GM19468 (cell line): ENCODE results near the gene TRIL.

Source experiments
- ATAC-seq: cut with Tn5 transposase; IDR thresholded peaks from one replicate; pipeline ENCODE4 v1.9.1; 2021; ENCODE audit warnings: mild to moderate bottlenecking, moderate library complexity, moderate number of reproducible peaks; ENCODE audit not compliant: unreplicated experiment; ENCODE audit errors: extremely low read depth

TRIL gene

GRCh38 chr7:28983396-28984190, 25.5 kb upstream of the TRIL start:
- no peak for ATAC-seq

DNA sequence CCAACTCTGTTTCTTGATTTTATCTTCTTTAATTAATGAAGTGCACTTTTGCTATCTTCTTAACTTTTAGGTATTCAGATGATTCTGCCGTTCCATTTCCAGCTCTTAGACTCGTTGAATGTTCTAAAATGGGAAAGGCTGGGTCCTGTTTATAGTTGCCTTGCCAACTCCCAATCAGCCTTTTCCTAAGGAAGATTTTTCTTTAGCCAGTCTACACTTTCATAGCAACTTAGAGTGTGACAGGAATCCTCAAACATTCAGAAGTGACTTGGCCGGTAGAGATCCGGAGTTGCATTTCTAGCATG, 23.0 kb upstream of the TRIL start:
- no peak for ATAC-seq

- no peak for ATAC-seq
Observed at GRCh38 chr7:28980451-28981160, 22.5 kb upstream of the TRIL start.

- ATAC-seq: no peak
Observed at GRCh38 chr7:28979776-28980175, 21.6 kb upstream of the TRIL start.

DNA sequence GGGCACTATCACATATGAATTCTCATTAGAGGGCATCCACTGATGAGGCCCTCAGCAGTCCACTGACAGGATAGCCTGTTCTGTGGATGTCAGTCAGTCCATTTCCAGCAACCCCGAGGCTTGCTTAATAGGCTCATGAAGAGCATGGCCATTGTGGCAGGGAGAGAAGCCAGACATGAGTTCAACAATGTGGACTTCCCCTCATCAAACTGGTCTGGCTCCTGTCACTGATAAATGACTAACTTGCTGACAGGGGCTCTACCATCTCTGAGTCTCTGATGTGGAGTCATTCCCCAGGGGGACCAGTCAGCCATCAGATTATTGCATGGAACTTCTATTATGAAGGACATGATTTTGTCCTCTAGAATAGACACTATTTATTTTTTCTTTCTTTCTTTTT, 19.8 kb upstream of the TRIL start:
- no peak for ATAC-seq

DNA sequence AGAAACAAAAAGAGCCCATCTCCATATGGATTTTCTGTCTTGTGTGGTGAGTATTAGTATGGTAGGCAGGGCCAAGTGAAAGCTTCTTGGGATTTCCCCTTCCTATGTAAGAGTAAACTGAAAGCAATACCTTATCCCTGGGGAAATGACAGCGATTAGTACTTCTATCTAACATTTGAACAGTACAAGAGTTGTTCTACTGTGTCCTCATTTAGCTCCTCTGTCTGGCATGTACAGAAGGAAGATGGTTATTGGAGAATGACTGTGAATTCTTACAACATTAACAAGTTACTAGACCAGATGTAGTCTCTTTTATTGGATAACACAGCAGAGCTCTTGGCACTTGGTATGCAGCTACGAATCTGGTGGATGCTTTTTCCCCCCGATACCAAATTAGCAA, 17.9 kb upstream of the TRIL start:
- no peak for ATAC-seq

DNA sequence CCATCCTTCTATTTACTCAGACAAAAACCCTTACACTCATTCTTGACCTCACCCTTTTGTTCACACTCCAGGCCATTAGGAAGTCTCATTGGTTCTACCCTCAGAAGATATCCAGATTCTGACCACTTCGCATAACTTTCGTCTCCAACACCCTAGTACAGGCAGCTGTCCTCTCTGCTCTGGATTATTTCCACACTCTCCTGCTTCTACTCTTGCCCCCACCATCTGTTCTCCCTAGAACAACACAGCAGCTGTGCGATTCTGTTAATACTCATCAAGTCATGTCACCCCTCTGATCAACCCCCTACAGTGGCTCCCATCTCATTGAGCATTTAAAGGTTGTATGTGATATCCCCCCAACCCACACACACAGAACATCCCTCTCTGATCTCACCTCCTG, 15.5 kb upstream of the TRIL start:
- no peak for ATAC-seq

GRCh38 chr7:28964056-28964455, 5.9 kb upstream of the TRIL start:
- ATAC-seq: no peak

- ATAC-seq: no peak
Observed at GRCh38 chr7:28961972-28962371, 3.8 kb upstream of the TRIL start.

DNA sequence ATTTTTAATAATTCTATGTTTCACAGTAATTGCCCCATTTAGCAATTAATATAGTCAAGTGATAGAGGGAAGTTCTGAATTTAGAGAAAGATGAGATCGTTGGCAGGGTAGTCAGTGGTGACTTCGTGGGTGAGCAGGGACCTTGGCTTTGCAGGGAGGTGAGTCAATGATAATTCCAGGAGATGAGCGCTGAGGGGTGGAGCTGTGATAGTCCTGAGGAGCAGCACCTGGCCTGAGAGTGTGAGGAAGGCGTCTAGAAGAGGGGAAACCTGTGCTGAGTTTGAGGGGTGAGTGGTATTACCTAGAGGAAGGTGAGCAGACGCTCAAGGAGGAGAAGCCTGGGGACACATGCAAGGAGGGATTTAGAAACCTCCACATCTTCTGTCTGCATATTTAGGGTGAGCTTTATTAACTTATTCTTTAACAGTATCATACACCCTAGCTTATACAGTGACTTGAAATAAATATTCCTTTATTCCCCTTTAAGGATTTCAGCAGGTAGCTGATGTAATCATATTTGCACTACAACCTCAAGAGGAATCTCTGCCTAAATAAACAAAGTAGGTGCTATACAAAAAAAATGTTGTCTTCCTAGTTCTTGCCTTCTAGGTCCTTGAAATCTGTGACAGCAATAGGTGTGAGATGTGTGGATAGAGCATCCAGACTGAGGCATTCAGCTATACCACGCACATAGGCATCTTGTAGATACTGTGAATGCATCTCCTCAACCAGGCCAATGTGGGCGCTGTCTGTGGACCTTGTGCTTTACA, 2.1 kb upstream of the TRIL start:
- ATAC-seq: no peak

DNA sequence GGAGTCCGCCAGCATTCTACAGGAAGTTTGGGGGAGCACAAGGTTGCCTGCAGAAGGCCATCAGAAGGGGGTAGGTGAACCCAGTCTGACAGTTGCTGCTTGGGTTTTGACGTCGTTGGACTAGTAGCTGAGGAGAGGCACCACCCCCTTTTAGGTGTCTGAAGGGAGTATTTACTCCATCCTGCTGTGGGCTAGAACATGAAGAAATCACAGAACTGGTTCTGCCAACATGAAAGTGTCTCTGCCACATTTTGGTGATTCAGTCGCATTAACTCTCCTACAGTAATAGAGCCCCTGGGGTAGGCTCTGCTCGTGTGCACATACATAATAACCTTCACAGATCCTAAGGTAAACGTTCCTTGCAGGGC, 834 bp upstream of the TRIL start:
- ATAC-seq: no peak

DNA sequence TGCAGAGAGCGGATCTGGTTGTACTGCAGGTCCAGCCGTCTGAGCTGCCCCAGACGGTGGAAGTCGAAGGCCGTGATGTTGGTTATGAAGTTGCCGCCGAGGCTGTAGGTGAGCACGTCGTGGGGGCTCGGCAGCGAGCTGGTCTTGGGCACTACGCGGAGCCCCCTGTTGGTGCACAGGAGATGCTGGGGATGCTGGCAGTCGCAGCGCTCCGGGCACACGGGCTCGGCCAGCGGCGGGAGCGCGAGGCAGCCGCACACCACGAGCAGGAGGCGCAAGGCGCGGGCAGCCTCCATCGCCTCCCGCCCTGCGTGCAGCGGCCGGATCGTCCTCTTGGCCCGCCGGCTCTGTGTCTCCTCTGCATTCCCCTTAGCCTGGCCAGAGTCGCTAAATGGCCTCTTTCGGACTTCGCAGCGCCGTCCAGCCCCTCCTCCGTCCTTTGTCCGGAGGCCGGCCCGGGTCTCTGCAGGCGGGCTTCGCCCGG, 337 bp downstream of the TRIL start:
- ATAC-seq: no peak

DNA sequence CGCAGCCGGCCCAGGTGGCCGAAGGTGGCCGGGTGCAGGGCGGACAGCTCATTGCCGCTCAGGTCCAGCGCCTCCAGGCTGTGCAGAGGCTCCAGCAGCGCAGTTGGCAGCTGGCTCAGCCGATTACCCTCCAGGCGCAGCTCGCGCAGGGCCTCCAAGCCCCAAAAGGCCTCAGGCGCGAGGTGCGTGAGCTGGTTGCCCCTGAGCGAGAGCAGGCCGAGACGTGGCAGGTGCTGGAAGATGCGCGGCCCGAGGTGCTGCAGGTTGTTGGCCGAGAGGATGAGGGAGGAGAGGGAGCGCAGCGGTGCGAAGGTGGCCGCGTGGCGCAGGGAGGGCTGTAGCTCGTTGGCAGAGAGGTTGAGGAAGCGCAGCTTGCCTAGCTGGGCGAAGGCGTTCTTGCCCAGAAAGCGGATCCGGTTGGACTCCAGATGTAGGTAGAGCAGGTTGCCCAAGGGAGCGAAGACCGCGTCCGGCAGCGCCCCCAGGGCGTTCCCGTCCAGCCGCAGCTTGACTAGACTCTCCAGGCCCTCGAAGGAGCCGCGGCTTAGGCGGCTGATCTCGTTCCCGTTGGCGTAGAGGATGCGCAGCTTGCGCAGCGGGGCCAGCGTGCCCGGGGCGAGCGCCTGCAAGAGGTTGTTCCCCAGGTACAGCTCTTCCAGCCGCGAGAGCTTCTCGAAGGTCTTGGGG, 923 bp downstream of the TRIL start:
- no peak for ATAC-seq

DNA sequence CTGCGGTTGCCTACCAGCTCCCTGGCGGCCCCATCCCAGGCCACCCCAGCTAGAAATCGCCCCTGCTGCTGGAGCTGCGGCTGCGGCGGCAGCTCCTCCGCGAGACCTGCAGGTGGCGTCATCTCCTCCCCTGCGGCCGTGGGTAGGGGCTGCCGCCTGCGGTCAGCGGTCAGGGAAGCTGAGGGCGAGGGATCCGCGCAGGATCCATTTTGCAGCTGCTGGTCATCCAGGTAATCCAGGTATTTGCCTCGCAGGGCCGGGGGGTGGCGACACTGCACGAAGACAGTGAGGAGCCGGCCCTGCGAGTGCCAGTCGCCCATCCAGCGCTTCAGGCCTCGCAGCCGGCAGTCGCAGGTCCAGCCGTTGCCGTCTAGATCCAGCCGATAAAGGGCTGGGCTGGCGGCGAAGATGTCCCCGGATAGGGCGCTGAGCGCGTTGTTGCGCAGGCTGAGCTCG, 1.5 kb downstream of the TRIL start:
- no peak for ATAC-seq

DNA sequence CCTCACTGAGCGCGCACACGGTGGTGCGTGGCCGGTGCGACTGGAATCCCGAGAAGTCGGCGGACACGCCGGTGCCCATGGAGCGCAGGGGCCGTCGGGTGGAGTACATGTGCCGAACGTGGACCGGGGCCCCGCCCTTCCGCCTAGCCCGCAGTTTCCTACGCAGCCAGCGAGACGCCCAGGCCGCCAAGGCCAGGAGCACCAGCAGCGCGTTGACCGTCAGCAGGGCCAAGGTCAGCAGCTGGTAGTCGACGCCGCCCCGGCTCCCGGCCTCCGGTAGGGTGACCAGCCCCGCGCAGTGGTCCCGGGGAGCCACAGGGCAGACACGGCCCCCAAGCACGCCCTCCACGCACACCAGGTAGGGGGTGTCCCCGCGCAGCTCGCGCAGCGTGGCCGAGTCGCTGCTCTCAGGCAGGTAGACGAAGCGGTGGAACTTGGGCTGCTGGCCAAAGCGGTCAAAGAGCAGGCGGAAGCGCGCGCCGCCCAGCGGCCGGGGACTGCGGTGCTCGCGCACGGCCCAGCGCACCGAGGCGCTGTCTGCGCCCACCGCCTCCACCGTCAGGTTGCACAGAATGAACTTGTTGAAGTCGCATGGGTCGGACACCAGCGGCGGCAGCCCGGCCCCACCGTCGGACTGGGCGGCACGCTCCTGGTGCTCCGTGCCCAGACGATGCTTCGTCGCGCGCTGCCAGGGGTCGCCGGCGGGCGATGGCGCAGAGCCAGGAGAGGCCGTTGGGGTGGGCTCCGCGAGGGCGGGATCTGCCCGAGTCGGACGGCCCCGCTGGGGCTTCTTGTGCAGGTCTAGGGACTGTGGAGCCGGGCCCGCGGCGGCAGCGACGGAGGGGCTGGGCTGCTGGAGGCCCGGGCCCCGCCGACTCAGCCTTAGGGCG, 2.2 kb downstream of the TRIL start:
- ATAC-seq: no peak

DNA sequence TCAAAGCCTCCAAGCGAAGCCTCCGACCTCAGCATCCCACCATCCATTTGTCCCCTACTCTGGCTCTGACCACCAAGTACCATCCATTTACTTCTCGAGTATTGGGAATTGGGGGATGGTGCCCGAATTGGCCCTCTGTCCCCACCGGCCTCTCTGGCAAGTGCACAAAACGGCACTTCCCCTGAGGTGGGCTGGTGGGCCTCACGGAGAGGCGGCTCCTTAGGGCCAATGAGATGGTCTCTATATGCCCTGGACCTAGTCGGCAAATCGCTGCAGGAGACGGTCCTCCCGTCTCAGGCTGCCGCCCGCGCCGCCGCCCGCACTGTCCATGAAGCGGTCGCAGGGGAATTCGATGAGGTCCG, 2.8 kb downstream of the TRIL start:
- ATAC-seq: no peak

GRCh38 chr7:28954946-28955345, 3.2 kb downstream of the TRIL start:
- ATAC-seq: no peak

GRCh38 chr7:28954471-28954870, 3.7 kb downstream of the TRIL start:
- ATAC-seq: no peak

DNA sequence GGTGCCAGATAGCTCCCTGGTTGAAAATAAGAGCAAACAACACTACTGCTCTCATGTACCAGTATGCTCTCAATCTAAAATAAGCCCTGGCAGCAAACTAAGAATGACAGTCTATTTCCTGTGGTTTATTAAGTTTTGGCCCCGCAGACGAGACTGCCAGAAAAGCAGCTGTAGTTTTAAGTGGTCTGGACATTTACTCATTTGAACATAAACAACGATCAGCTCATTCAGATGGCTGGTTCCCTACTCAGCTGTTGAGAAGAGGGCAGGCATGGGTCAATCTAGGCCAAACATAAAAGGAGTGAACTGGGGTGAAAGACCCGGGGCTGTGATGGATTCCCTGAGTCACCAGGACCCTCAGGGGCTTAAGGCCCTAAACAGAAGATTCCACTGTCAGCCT, 4.5 kb downstream of the TRIL start:
- no peak for ATAC-seq

DNA sequence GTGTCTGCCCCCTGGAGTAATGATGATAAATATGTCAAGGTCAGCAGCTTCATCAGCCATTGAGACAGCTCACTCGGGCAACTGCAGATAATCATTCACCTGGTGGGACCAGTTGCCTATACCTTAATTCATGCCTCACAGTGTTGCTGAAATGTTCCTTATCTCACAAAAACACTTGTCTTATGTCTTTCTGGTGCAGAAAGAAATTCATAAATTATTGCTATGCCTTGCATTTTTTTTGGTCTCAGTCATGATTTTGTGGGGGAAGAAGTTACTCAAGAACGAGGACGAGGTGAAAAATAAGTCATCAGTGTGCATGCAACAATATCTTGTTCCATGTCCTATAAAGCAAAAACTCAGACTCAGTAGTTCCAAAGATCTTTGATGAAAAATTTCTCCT, 16.0 kb downstream of the TRIL start:
- ATAC-seq: no peak
